ENCODE results near the gene CILP2.

The CILP2 gene

DNA sequence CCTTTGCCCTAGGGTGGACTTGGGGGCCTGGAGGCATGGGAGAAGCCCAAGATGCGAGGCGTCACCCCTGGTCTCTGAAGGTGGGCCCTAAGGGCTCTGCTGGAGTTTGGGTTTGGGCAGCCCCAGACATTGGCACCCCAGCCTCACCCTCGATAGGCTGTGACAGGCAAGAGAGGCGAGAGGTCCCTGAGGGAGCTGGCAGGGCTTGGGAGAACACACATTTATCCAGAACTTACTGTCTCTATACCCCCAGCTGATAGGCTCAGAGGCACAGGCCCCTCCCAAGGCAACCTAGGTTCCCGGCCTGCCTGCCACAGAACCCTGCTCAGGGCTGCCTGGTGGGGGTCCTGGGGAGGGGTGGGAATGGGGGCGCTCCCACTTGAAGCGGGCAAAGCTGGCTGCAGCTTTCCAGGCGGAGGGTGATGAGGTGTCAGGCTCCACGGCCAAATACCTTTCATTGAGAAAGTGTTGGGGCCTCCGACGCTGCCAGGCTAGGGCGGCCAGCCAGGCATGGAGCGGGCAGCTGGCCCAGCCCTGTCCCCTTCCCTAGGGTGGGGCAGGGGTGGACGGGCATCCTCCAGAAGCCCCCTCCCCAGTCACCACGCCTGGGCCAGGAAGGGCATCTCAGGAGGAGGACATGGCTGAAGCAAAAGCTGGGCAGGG is 9.7 kb downstream of the CILP2 start:
- TF ChIP-seq, protein P1, sequence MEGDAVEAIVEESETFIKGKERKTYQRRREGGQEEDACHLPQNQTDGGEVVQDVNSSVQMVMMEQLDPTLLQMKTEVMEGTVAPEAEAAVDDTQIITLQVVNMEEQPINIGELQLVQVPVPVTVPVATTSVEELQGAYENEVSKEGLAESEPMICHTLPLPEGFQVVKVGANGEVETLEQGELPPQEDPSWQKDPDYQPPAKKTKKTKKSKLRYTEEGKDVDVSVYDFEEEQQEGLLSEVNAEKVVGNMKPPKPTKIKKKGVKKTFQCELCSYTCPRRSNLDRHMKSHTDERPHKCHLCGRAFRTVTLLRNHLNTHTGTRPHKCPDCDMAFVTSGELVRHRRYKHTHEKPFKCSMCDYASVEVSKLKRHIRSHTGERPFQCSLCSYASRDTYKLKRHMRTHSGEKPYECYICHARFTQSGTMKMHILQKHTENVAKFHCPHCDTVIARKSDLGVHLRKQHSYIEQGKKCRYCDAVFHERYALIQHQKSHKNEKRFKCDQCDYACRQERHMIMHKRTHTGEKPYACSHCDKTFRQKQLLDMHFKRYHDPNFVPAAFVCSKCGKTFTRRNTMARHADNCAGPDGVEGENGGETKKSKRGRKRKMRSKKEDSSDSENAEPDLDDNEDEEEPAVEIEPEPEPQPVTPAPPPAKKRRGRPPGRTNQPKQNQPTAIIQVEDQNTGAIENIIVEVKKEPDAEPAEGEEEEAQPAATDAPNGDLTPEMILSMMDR (IDR thresholded peaks at IDR 0.05; ENCODE audit: unreplicated experiment in 3 of 3) = no peak
- Mint-ChIP-seq H3K27ac (no peak overlapping the region), H3K9me3 (no peaks in the 10 kb centered on the region), H3K4me3 (no peak overlapping the region), H3K27me3 (ENCODE audit: low read depth) (peaks cover 5% of the 10 kb centered on the region), H3K4me1 (peaks cover 16% of the 10 kb centered on the region), H3K36me3 (ENCODE audit: low read depth) (no peaks in the 10 kb centered on the region)

DNA sequence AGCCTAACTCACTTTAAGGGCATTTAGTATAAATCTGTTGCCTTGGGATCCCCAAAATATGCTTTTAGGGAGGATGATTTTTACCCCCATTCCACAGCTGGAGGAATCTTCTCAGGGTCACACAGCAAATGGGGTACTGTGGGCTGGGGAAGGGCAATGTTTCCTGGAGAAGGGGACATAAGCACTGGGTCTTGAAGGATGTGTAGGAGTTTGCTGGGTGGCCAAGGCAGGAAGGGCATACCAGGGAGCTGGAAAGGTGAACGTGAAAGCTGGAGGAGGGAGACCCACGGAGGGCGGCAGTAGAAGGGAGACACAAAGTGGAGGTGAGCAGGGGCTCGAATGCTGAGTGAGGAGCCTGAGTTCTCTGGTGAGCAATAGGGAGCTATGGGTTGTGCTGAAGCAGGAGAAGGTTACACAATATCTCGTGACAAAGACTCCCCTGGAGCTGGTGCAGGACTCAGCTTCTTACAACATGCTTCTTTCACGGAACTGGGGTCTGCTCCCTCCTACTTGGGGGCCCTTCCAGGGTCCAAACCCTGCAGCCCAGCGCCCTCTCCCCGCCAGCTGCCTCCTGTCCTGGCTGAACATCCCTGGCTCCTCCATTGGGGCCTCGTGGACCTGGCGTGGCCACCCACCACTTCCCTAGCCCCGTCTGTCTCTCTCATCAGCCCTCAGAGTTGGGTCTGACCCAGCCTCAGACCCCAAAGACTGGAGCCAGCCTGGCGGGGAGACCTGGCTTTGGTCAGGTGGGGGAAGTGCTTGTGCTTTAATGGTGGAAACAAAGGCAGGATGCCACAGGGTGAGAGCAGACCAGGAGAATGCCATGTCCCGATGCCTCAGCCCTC is 11.1 kb downstream of the CILP2 start:
- H3K36me3 Mint-ChIP-seq (ENCODE audit: low read depth) = no peaks in the 10 kb centered on the region
- no peak overlapping the region for H3K4me3 Mint-ChIP-seq
- TF ChIP-seq, protein P1 (IDR thresholded peaks at IDR 0.05; ENCODE audit: unreplicated experiment in 3 of 3) = no peak
- peak overlapping the region in 2 of 3 experiments; percentile 8 to 26 for H3K27ac Mint-ChIP-seq
- H3K9me3 Mint-ChIP-seq = no peaks in the 10 kb centered on the region
- H3K27me3 Mint-ChIP-seq (ENCODE audit: low read depth) = peaks cover 5% of the 10 kb centered on the region
- peaks cover 16% of the 10 kb centered on the region for H3K4me1 Mint-ChIP-seq

DNA sequence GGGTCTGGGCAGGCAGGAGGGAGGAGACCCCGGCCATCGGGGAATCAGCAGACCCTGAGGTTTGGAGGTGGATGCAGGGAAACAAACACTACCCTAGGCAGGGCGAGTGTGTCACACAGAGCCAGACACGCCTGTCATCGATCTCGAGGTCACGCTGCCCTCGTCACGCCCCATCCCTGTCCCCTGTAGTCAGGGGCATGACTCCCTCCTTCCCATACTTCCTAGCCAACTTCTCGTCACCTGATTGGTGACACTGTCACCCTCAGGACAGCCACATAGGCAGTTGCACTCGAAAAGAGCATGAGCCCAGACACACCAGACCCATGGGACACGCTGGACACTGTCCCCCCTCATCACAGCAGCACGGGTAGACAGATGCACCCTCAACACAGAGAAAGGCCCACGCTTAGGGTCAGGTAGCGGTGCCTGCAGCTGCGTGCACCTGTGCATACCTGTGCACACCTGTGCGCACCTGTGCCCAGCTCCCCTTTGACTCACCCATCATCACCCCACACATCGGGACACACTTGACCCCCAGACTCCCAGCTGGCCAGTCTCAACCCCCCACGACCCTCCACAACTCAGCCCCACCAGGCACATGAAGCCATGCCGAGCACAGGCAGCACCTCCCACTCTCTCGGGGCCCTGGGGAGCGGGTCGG is 11.9 kb downstream of the CILP2 start:
- peaks cover 16% of the 10 kb centered on the region for H3K4me1 Mint-ChIP-seq
- H3K9me3 Mint-ChIP-seq = no peaks in the 10 kb centered on the region
- no peaks in the 10 kb centered on the region for H3K36me3 Mint-ChIP-seq (ENCODE audit: low read depth)
- TF ChIP-seq, protein P1 (IDR thresholded peaks at IDR 0.05; ENCODE audit: unreplicated experiment in 3 of 3) = no peak
- peaks cover 5% of the 10 kb centered on the region for H3K27me3 Mint-ChIP-seq (ENCODE audit: low read depth)
- H3K27ac Mint-ChIP-seq = peak overlapping the region in 2 of 3 experiments; percentile 26 to 42
- no peak overlapping the region for H3K4me3 Mint-ChIP-seq

DNA sequence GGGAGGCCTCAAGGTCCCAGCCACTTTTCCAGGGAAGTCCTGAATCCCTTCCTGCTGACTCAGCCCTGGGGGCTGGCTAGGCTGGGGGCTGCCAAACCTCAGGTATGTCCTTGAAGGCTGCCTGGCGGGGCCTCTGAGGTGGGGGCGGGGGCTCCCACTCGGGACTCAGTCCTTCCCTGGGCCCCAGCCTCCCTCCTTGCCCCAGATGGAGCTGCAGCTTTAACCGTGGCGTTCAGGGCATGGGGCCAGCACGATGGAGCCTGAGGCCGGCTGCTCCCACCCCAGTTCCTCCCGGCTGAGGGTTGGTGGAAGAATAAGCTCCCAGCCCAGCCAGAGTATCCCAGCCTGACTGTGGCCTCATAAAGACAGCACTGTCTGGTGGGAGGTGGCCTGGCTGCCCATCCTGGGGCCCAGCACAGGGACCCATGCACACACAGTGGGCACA is 12.4 kb downstream of the CILP2 start:
- Mint-ChIP-seq H3K27me3 (ENCODE audit: low read depth) (peaks cover 5% of the 10 kb centered on the region), H3K4me1 (peaks cover 16% of the 10 kb centered on the region), H3K4me3 (no peak overlapping the region), H3K27ac (peak overlapping the region in 1 of 3 experiments; percentile 66), H3K36me3 (ENCODE audit: low read depth) (no peaks in the 10 kb centered on the region), H3K9me3 (no peaks in the 10 kb centered on the region)
- TF ChIP-seq, protein P1 (IDR thresholded peaks at IDR 0.05; ENCODE audit: unreplicated experiment in 3 of 3) = no peak

DNA sequence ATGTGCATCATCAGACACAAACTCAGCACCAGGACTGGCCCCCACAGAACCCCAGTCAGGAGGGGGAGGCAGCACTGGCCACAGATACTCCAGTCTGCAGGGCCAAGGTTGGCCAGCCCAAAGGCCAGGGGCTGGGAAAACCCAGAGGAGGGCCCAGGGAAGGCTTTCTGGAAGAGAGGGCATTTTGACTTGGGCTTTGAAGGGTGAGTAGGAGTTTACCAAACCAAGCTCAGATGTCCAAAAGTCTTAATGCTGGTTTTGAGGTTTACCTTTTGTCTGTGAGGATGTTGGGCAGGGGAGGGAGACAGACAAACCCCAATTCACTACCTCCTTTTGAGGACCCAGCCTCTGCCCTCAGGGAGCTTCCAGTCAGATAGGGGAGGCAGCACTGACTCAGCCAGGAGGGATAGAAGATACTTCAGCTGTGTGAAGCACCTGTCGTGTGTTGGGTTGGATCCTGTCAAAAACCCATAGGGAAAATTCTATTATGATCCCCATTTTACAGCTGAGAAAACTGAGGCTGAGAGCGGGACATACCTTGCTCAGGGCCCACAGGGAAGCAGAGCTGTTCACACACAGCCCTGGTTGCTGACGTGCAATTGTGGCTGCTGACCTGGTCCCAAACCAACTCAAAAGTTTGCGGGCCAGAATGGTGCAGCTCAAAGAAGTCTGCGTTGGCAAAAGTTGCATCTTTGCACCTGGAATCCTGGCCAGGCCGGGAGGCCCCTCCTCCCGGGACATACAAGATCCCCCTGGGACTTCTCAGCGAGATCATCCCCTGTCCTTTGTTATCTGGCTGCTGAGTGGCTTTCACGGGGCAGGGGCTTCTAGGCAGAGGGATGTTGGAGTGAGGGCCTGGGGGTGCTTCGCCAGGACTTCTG is 13.1 kb downstream of the CILP2 start:
- Mint-ChIP-seq H3K9me3 (no peaks in the 10 kb centered on the region), H3K4me1 (peaks cover 16% of the 10 kb centered on the region), H3K27ac (peak overlapping the region in 1 of 3 experiments; percentile 66), H3K4me3 (no peak overlapping the region), H3K36me3 (ENCODE audit: low read depth) (no peaks in the 10 kb centered on the region), H3K27me3 (ENCODE audit: low read depth) (peaks cover 5% of the 10 kb centered on the region)
- TF ChIP-seq, protein P1 (IDR thresholded peaks at IDR 0.05; ENCODE audit: unreplicated experiment in 3 of 3) = no peak
